Subcutaneous abdominal adipose tissue (tissue), 5 donors: ENCODE measurements around the gene EXOSC5.
"Not testable (repeated sequence)": the region's sequence is repeated elsewhere in the genome, so short reads cannot be mapped to it uniquely, and the experiment has no call there.

Experiments used
- H3K27ac ChIP-seq: one replicate; pipeline ENCODE4 v1.7.0; 2013; ENCODE audit warnings: low read depth, mild to moderate bottlenecking, inconsistent platforms, low read length, moderate library complexity
- H3K27me3 ChIP-seq, 5 donors: one replicate each; pipeline ENCODE4 v1.7.0; 2013; ENCODE audit warnings: low read length in 5 of 5, inconsistent platforms in 1 of 5; ENCODE audit not compliant: control insufficient read depth in 5 of 5, insufficient read depth in 4 of 5
- H3K36me3 ChIP-seq, 5 donors: one replicate each; pipeline ENCODE4 v1.7.0; 2013; ENCODE audit warnings: low read length in 5 of 5; ENCODE audit not compliant: control insufficient read depth in 5 of 5, insufficient read depth in 5 of 5
- H3K4me1 ChIP-seq, 5 donors: one replicate each; pipeline ENCODE4 v1.7.0; 2013; ENCODE audit warnings: low read length in 5 of 5, mild to moderate bottlenecking in 3 of 5, moderate library complexity in 1 of 5; ENCODE audit not compliant: control insufficient read depth in 5 of 5, insufficient read depth in 5 of 5
- H3K4me3 ChIP-seq, 5 donors: one replicate each; pipeline ENCODE4 v1.7.0; 2013; ENCODE audit warnings: low read length in 5 of 5, low read depth in 1 of 5
- H3K9ac ChIP-seq, 5 donors: one replicate each; pipeline ENCODE4 v1.7.0; 2013; ENCODE audit warnings: low read length in 5 of 5, mild to moderate bottlenecking in 4 of 5, moderate library complexity in 3 of 5
- H3K9me3 ChIP-seq, 5 donors: one replicate each; pipeline ENCODE4 v1.7.0; 2013; ENCODE audit warnings: low read length in 5 of 5; ENCODE audit not compliant: control insufficient read depth in 5 of 5
- donor health status: healthy.
- donor health status: healthy.
- donor health status: healthy.
- donor health status: healthy.
- donor health status: healthy.

EXOSC5 gene

GRCh38 chr19:41392775-41393174 is 4.4 kb downstream of the EXOSC5 start:
- H3K4me3 ChIP-seq = no peak overlapping the region
- H3K9ac ChIP-seq = no peak overlapping the region
- peaks cover 3 to 13% (median 9%) of the 10 kb centered on the region in 5 donors for H3K4me1 ChIP-seq
- no peaks in the 10 kb centered on the region for H3K27me3 ChIP-seq
- no peak overlapping the region for H3K27ac ChIP-seq
- H3K9me3 ChIP-seq = no peaks in the 10 kb centered on the region
- peaks cover 0 to 36% (median 29%) of the 10 kb centered on the region in 5 donors for H3K36me3 ChIP-seq

- H3K4me1 ChIP-seq = peaks cover 0 to 8% (median 5%) of the 10 kb centered on the region in 5 donors
- no peak overlapping the region for H3K27ac ChIP-seq
- H3K27me3 ChIP-seq = no peaks in the 10 kb centered on the region
- H3K36me3 ChIP-seq = peaks cover 0 to 46% (median 38%) of the 10 kb centered on the region in 5 donors
- H3K9me3 ChIP-seq = no peaks in the 10 kb centered on the region
- H3K4me3 ChIP-seq = no peak overlapping the region
- no peak overlapping the region for H3K9ac ChIP-seq
Measured at GRCh38 chr19:41391618-41392017, 5.5 kb downstream of the EXOSC5 start.

- H3K9me3 ChIP-seq = no peaks in the 10 kb centered on the region
- no peak overlapping the region for H3K27ac ChIP-seq
- H3K27me3 ChIP-seq = no peaks in the 10 kb centered on the region
- peaks cover 0 to 57% (median 45%) of the 10 kb centered on the region in 5 donors for H3K36me3 ChIP-seq
- H3K4me3 ChIP-seq = no peak overlapping the region
- H3K9ac ChIP-seq = no peak overlapping the region
- H3K4me1 ChIP-seq = no peaks in the 10 kb centered on the region
Measured at GRCh38 chr19:41386442-41386841, 10.7 kb downstream of the EXOSC5 start.

- H3K27ac ChIP-seq = no peak overlapping the region
- H3K4me3 ChIP-seq = no peak overlapping the region
- H3K36me3 ChIP-seq = peaks cover 0 to 41% (median 28%) of the 10 kb centered on the region in 5 donors
- peaks cover 0 to 9% (median 0%) of the 10 kb centered on the region in 5 donors for H3K4me1 ChIP-seq
- H3K9me3 ChIP-seq = no peaks in the 10 kb centered on the region
- no peaks in the 10 kb centered on the region for H3K27me3 ChIP-seq
- H3K9ac ChIP-seq = no peak overlapping the region
Measured at GRCh38 chr19:41384351-41384750, 12.8 kb downstream of the EXOSC5 start.

- not testable (repeated sequence) for H3K27me3 ChIP-seq, H3K9ac ChIP-seq, H3K4me3 ChIP-seq, H3K9me3 ChIP-seq, H3K27ac ChIP-seq
- H3K4me1 ChIP-seq = peaks cover 0 to 24% (median 7%) of the 10 kb centered on the region in 5 donors
- H3K36me3 ChIP-seq = peaks cover 0 to 20% (median 14%) of the 10 kb centered on the region in 5 donors
Measured at GRCh38 chr19:41381536-41381935, 15.6 kb downstream of the EXOSC5 start.

- Histone ChIP-seq H3K27me3 (no peaks in the 10 kb centered on the region), H3K4me3 (no peak overlapping the region), H3K4me1 (peaks cover 1 to 39% (median 27%) of the 10 kb centered on the region in 5 donors), H3K27ac (no peak overlapping the region), H3K9ac (no peak overlapping the region), H3K9me3 (no peaks in the 10 kb centered on the region), H3K36me3 (peaks cover 0 to 9% (median 4%) of the 10 kb centered on the region in 5 donors)
Measured at GRCh38 chr19:41377977-41378709, 19.0 kb downstream of the EXOSC5 start.

GRCh38 chr19:41376998-41377365 is 20.2 kb downstream of the EXOSC5 start:
- Histone ChIP-seq H3K27me3 (no peaks in the 10 kb centered on the region), H3K27ac (no peak overlapping the region), H3K9me3 (no peaks in the 10 kb centered on the region), H3K4me3 (peak overlapping the region; percentile 65 to 86 (median 77)), H3K36me3 (peaks cover 0 to 3% (median 0%) of the 10 kb centered on the region in 5 donors), H3K4me1 (peaks cover 1 to 39% (median 27%) of the 10 kb centered on the region in 5 donors), H3K9ac (peak overlapping the region; percentile 38 to 73 (median 68))

GRCh38 chr19:41376241-41376997 is 20.7 kb downstream of the EXOSC5 start, which contains the start of gene TMEM91:
Gene TMEM91 (plus strand): TSS chr19:41376533. CDS start chr19:41378310, 1,777 bp downstream.
- H3K27ac ChIP-seq = no peak within 1 kb of the TSS
- no peaks in the 10 kb centered on the region for H3K9me3 ChIP-seq
- H3K9ac ChIP-seq = peak within 1 kb of the TSS; percentile 38 to 73 (median 68)
- peak within 1 kb of the TSS; percentile 65 to 86 (median 77) for H3K4me3 ChIP-seq
- H3K27me3 ChIP-seq = no peaks in the 10 kb centered on the region
- H3K4me1 ChIP-seq = peaks cover 1 to 39% (median 27%) of the 10 kb centered on the region in 5 donors
- peaks cover 0 to 3% (median 0%) of the 10 kb centered on the region in 5 donors for H3K36me3 ChIP-seq

GRCh38 chr19:41373993-41374392 is 23.2 kb downstream of the EXOSC5 start:
- Histone ChIP-seq H3K27ac (no peak overlapping the region), H3K36me3 (peaks cover 0 to 2% (median 0%) of the 10 kb centered on the region in 5 donors), H3K27me3 (no peaks in the 10 kb centered on the region), H3K9ac (peak overlapping the region in 1 of 5 donors; percentile 10), H3K9me3 (no peaks in the 10 kb centered on the region), H3K4me3 (no peak overlapping the region), H3K4me1 (peaks cover 1 to 29% (median 27%) of the 10 kb centered on the region in 5 donors)

- peaks cover 1 to 33% (median 27%) of the 10 kb centered on the region in 5 donors for H3K4me1 ChIP-seq
Measured at GRCh38 chr19:41372501-41372900, 24.7 kb downstream of the EXOSC5 start.

More at GRCh38 chr19:41372501-41372900, 24.7 kb downstream of the EXOSC5 start:
- Histone ChIP-seq H3K36me3 (no peaks in the 10 kb centered on the region), H3K9me3 (no peaks in the 10 kb centered on the region), H3K27ac (no peak overlapping the region), H3K9ac (no peak overlapping the region), H3K27me3 (no peaks in the 10 kb centered on the region), H3K4me3 (no peak overlapping the region)
